Lower lobe of right lung (tissue), 2 donors: ENCODE data around the gene RUNX1. TPM values are rescaled to one million over a fixed set of nuclear protein-coding genes. Genes with fewer than 3 reads are reported as not detected.

ENCODE experiments used
- ATAC-seq, 2 donors: fragments of 200-7000 bp; cut with Tn5 transposase; one replicate each; pipeline ENCODE4 v1.9.1; 2020 to 2022; ENCODE audit warnings: mild to moderate bottlenecking in 2 of 2, moderate library complexity in 2 of 2
- DNase-seq: peaks from one replicate; pipeline ENCODE4 v3.0.0-alpha.2; 2020
- H3K27ac ChIP-seq: fragments of 200-600 bp; one replicate; pipeline ENCODE4 v1.8.0; 2022
- H3K27me3 ChIP-seq: fragments of 200-600 bp; one replicate; pipeline ENCODE4 v1.8.0; 2022; ENCODE audit warnings: low read depth
- H3K36me3 ChIP-seq: fragments of 200-600 bp; one replicate; pipeline ENCODE4 v1.8.0; 2022; ENCODE audit warnings: mild to moderate bottlenecking
- H3K4me1 ChIP-seq: fragments of 200-600 bp; one replicate; pipeline ENCODE4 v1.8.0; 2022
- H3K4me3 ChIP-seq: fragments of 200-600 bp; one replicate; pipeline ENCODE4 v1.8.0; 2022; ENCODE audit warnings: mild to moderate bottlenecking
- H3K9me3 ChIP-seq: fragments of 200-600 bp; one replicate; pipeline ENCODE4 v1.8.0; 2022
- CTCF ChIP-seq: fragments of 200-600 bp; IDR thresholded peaks from one replicate; pipeline ENCODE4 v1.8.0; 2022; ENCODE audit warnings: antibody characterized with exemption, mild to moderate bottlenecking
- intact Hi-C: fragments of 100-400 bp; cut with DNase I; formaldehyde crosslinking; loops from one replicate; pipeline ENCODE4 v1.11.0; 2022
- total RNA-seq: library from RNA; stranded (reverse); fragmentation: NEBNext Ultra II Directional; extraction: Animal tissue kit (Norgen Biotek cat#: 25700); gene quantifications from one replicate; pipeline ENCODE4 v1.2.1, GENCODE V29; 2021
- donor health status: DM: no; HTN: yes; CAD: no; lungs with severe emphysema.

Gene RUNX1
- total RNA-seq, 1 donor from 2014 or later = 110 TPM

- TF ChIP-seq CTCF = no peak
- Histone ChIP-seq H3K4me3 (no peak overlapping the region), H3K27ac (no peak overlapping the region), H3K9me3 (no peaks in the 10 kb centered on the region), H3K4me1 (peaks cover 47% of the 10 kb centered on the region), H3K27me3 (no peaks in the 10 kb centered on the region), H3K36me3 (no peaks in the 10 kb centered on the region)
- DNase-seq (no peak), ATAC-seq (no peak)
- intact Hi-C loops = no loop called here
Observed at GRCh38 chr21:34912022-34912945, 136.8 kb downstream of the RUNX1 start.

DNA sequence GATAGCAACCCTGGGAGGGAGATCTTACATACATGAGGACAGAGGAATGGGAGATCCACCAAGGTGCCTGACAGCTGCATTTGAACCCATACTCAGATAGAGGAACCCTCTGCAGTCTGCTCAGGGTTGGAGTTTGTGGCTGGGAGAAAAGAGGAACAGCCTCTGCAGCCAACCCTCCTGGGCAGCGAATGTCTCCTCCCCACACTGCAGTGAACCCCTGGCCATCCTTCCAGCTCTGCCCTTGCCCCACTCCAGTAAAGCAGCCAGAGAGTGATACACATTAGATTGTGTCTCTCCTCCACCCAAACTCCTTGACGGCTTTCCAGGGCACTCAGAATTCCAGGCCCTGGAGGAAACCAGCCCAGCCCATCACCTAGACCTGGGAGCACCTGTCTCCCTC, 137.7 kb downstream of the RUNX1 start:
- DNase-seq (peak; percentile 61), ATAC-seq (peak; percentile 66 to 80)
- Histone ChIP-seq H3K36me3 (no peaks in the 10 kb centered on the region), H3K9me3 (no peaks in the 10 kb centered on the region), H3K4me3 (no peak overlapping the region), H3K27ac (no peak overlapping the region), H3K4me1 (peaks cover 53% of the 10 kb centered on the region), H3K27me3 (no peaks in the 10 kb centered on the region)
- intact Hi-C loops = no loop called here
- no peak for TF ChIP-seq CTCF

DNA sequence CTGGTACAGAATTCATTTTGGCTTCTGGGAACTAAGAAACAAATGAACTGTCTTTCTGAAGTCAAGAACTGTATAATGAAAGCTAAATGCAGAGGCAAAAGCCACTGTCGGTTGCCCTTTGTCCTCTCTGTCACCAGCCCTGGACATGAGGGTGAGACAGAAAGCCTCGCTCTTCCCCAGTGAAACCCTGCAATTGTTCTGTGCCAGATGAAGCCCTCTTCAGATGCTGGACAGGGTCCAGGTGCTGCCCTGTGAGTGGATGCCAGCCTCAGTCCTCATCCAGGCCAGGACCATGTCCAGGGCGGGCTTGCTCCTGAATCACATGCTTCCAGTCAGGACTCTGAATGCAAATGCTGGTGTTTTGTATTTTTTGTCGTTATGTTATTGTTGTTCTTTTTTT, 138.7 kb downstream of the RUNX1 start:
- Histone ChIP-seq H3K27me3 (no peaks in the 10 kb centered on the region), H3K36me3 (no peaks in the 10 kb centered on the region), H3K4me1 (peaks cover 53% of the 10 kb centered on the region), H3K4me3 (no peak overlapping the region), H3K27ac (no peak overlapping the region), H3K9me3 (no peaks in the 10 kb centered on the region)
- intact Hi-C loops = no loop called here
- no peak for TF ChIP-seq CTCF
- ATAC-seq (peak; percentile 53 to 63), DNase-seq (peak; percentile 69)

DNA sequence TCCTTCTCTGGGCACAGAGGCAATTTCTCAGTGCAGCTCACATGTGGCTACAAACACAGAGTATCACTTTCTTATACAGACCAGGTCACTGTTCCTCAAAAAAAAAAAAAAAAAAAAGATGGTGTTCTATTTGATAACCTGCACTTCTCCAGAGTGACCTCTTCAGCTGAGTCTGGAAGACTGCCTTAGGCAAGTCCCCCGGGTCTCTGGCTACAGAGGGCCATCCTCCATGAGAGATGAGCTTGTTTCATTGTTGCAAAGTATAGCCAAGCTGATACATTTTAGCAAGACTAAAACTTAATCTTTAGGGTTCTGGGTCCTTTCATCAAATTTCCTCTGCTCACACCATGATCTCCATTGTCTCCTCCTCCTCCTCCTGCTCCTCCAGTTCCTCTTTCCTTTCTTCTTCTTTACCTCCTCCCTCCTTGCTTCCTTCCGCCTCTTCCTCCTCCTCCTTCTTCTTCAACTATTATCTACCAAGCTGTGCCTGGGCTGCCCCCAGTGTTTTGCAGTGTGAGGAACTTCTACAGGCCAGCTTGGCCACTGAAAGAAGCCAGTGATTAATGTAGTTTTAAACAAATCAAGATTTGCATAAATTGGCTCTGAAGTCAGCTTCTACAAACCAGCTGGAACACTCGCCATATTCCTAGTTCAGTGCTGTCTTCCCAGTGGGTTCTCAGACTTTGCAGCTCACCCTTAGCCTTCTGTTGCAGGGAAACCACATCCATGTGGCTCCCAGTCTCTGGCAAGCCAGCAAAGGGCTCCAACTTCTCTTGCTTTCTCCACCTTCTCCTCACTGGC, 139.4 kb downstream of the RUNX1 start:
- H3K9me3 ChIP-seq = no peaks in the 10 kb centered on the region
- TF ChIP-seq CTCF = no peak
- no peaks in the 10 kb centered on the region for H3K27me3 ChIP-seq
- H3K36me3 ChIP-seq = no peaks in the 10 kb centered on the region
- H3K27ac ChIP-seq = no peak overlapping the region
- H3K4me3 ChIP-seq = no peak overlapping the region
- peaks cover 51% of the 10 kb centered on the region for H3K4me1 ChIP-seq
- ATAC-seq (no peak), DNase-seq (no peak)
- intact Hi-C loops = no loop called here

DNA sequence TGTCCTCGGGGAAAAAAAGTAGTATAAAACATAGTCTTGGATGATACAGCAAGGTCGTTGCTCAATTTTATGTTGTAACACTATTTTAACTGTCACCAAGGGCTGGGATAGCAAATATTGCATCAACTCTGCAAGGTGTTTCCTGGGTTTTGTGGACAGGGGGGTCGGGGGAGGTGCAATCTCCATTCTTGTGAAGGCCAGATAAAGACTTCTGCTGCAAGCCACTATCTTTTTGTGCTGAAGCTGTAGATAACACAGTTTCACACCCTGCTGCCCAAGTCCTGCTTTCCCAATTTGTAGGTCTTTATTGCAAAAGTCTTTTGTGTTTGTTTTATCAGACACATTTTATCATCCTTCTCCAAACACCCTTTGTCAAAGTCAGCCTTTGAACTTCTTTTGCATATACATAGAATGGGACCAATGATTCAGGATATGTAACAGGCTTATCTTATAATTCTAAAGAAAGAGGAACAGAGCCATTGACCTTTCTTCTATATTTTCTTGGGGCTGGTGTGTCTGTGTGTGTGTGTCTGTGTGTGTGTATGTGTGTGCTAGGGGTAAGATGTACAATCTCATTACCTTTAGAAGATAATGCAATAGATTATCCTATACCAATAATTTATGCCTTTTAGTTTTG, 140.6 kb downstream of the RUNX1 start:
- TF ChIP-seq CTCF = no peak
- Histone ChIP-seq H3K27me3 (no peaks in the 10 kb centered on the region), H3K4me3 (no peak overlapping the region), H3K36me3 (no peaks in the 10 kb centered on the region), H3K4me1 (peaks cover 46% of the 10 kb centered on the region), H3K27ac (no peak overlapping the region), H3K9me3 (no peaks in the 10 kb centered on the region)
- peak; percentile 58 for ATAC-seq
- DNase-seq = no peak
- intact Hi-C loops = no loop called here
